GM23248 (cell line): ENCODE results near the gene ACSS1. TPM values are rescaled to one million over a fixed set of nuclear protein-coding genes. Genes with fewer than 3 reads are reported as not detected.

ENCODE experiments used
- DNase-seq: peaks from one replicate; pipeline ENCODE4 v3.0.0-alpha.2; 2015
- H2AFZ ChIP-seq: fragments of 200-600 bp; sonication (generic); 2 replicates; pipeline ENCODE4 v1.6.1; 2016; ENCODE audit warnings: antibody characterized with exemption
- H3F3A ChIP-seq: fragments of 200-600 bp; sonication (generic); 2 replicates; pipeline ENCODE4 v1.6.1; 2016; ENCODE audit warnings: mild to moderate bottlenecking, antibody characterized with exemption, mixed run types; ENCODE audit not compliant: insufficient read depth
- H3K27ac ChIP-seq: fragments of 200-600 bp; sonication (generic); 2 replicates; pipeline ENCODE4 v1.5.1; 2016; ENCODE audit warnings: mild to moderate bottlenecking
- H3K27me3 ChIP-seq: fragments of 200-600 bp; sonication (generic); replicated peaks from 2 replicates; pipeline ENCODE4 v1.6.1; 2016; ENCODE audit warnings: mild to moderate bottlenecking; ENCODE audit not compliant: insufficient read depth
- H3K36me3 ChIP-seq: fragments of 200-600 bp; sonication (generic); 2 replicates; pipeline ENCODE4 v1.6.1; 2016; ENCODE audit warnings: low read depth, mild to moderate bottlenecking
- H3K4me1 ChIP-seq: fragments of 200-600 bp; sonication (generic); 2 replicates; pipeline ENCODE4 v1.6.1; 2016; ENCODE audit warnings: mild to moderate bottlenecking; ENCODE audit not compliant: insufficient read depth
- H3K4me2 ChIP-seq: fragments of 200-600 bp; sonication (generic); one replicate; pipeline ENCODE4 v1.6.1; 2016; ENCODE audit warnings: mild to moderate bottlenecking; ENCODE audit not compliant: unreplicated experiment
- H3K4me3 ChIP-seq: fragments of 200-600 bp; sonication (generic); 2 replicates; pipeline ENCODE4 v1.5.1; 2016; ENCODE audit warnings: mild to moderate bottlenecking
- H3K79me2 ChIP-seq: fragments of 200-600 bp; sonication (generic); 2 replicates; pipeline ENCODE4 v1.6.1; 2016; ENCODE audit warnings: mild to moderate bottlenecking; ENCODE audit not compliant: insufficient read depth
- H3K9ac ChIP-seq: fragments of 200-600 bp; sonication (generic); 2 replicates; pipeline ENCODE4 v1.6.1; 2016; ENCODE audit warnings: mild to moderate bottlenecking
- H3K9me2 ChIP-seq: fragments of 200-600 bp; sonication (generic); 2 replicates; pipeline ENCODE4 v1.6.1; 2016; ENCODE audit warnings: mixed run types, mild to moderate bottlenecking, moderate library complexity; ENCODE audit not compliant: insufficient read depth
- H3K9me3 ChIP-seq: fragments of 200-600 bp; sonication (generic); one replicate; pipeline ENCODE4 v1.6.1; 2017; ENCODE audit warnings: low read depth
- H4K20me1 ChIP-seq: fragments of 200-600 bp; sonication (generic); 2 replicates; pipeline ENCODE4 v1.6.0; 2016; ENCODE audit not compliant: insufficient read depth
- EZH2 ChIP-seq: fragments of 200-600 bp; sonication (generic); IDR thresholded peaks from 2 replicates; pipeline ENCODE4 v1.6.1; 2018; ENCODE audit warnings: antibody characterized with exemption, mild to moderate bottlenecking; ENCODE audit not compliant: insufficient read depth, poor library complexity, severe bottlenecking
- EZH2phosphoT487 ChIP-seq: fragments of 200-600 bp; sonication (generic); IDR thresholded peaks from 2 replicates; pipeline ENCODE4 v1.6.1; 2018; ENCODE audit warnings: antibody characterized with exemption, moderate library complexity, mild to moderate bottlenecking, low read depth; ENCODE audit not compliant: insufficient read depth
- WGBS, 2 experiments: methylation state at CpG; one replicate each; pipeline ENCODE4 v1.1.6; 2015 to 2017; ENCODE audit warnings: low lambda C conversion rate in 2 of 2, low coverage in 1 of 2; ENCODE audit errors: missing lambda C conversion rate in 2 of 2; 5-methylcytosine and 5-hydroxymethylcytosine counted together
- in situ Hi-C: fragments of 300-500 bp; cut with MboI; formaldehyde crosslinking; loops from 2 replicates; pipeline ENCODE4 v1.15.0; 2020
- polyA plus RNA-seq: library from polyadenylated mRNA; unstranded; fragments of >200 nt; fragmentation: Nextera tagmentation; extraction: Ambion mirVana; gene quantifications from 2 replicates; pipeline ENCODE4 v1.2.1, GENCODE V29; 2016
- total RNA-seq: library from RNA; depleted of rRNA; stranded (reverse); fragments of >200 nt; shearing (Covaris generic); gene quantifications from 2 replicates; pipeline ENCODE4 v1.2.3, GENCODE V29; 2014

Gene ACSS1
- total and polyA plus RNA-seq, 2 experiments from 2014 or later: 0.94 to 1.1 TPM

DNA sequence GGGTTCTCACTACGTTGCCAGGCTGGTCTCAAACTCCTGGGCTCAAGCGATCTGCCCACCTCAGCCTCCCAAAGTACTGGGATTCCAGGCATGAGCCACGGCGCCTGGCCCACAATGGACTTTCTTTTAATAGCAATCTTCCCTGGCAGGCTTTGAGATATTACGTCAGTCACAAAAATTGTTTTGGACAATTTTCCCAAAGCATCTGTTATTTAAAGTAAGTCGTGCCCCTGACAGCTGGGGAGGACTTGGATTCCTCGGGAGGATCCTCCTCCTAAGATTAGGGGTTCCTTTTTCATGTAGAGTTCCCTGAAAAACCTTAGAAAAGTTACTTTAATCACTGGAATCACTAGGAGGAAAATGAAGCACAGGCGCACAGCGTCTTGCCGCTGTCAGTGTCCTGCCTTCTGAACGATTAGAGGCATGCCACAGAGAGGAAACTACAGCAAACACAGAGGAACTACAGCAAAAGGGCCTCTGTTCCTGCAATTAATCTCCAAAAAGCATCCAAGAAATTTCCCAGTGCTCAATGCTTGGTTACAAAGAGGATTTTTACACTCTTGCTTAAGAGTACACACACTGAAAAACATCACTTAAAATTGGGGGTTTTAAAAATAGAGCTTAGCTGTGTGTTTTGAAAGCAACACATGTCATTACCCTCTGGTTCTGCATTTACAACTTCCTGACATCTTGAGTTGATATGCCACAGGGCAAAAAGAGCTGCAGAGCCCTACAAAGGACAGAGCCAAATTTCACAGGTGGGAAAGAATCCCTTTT lies 4.5 kb downstream of the ACSS1 start:
- Histone ChIP-seq H3K4me1 (peaks cover 28% of the 10 kb centered on the region), H3K9me2 (no peaks in the 10 kb centered on the region), H3K36me3 (no peaks in the 10 kb centered on the region), H3K9me3 (no peaks in the 10 kb centered on the region), H3K4me2 (peak overlapping the region; percentile 46), H3K9ac (no peak overlapping the region), H3K27ac (peak overlapping the region; percentile 18; the same call in 1 of the 2 replicates), H3F3A (peaks cover 15% of the 10 kb centered on the region; the same call in 1 of the 2 replicates), H3K4me3 (peak overlapping the region; percentile 18; the same call in 1 of the 2 replicates), H4K20me1 (no peaks in the 10 kb centered on the region), H3K79me2 (no peaks in the 10 kb centered on the region), H2AFZ (no peak overlapping the region), H3K27me3 (no peaks in the 10 kb centered on the region)
- 9% methylated on average over 11 of the region's 11 CpGs for WGBS, 2 experiments
- peak; percentile 64 for DNase-seq
- in situ Hi-C loops: no loop called here
- TF ChIP-seq EZH2phosphoT487 (no peak), EZH2 (no peak)

DNA sequence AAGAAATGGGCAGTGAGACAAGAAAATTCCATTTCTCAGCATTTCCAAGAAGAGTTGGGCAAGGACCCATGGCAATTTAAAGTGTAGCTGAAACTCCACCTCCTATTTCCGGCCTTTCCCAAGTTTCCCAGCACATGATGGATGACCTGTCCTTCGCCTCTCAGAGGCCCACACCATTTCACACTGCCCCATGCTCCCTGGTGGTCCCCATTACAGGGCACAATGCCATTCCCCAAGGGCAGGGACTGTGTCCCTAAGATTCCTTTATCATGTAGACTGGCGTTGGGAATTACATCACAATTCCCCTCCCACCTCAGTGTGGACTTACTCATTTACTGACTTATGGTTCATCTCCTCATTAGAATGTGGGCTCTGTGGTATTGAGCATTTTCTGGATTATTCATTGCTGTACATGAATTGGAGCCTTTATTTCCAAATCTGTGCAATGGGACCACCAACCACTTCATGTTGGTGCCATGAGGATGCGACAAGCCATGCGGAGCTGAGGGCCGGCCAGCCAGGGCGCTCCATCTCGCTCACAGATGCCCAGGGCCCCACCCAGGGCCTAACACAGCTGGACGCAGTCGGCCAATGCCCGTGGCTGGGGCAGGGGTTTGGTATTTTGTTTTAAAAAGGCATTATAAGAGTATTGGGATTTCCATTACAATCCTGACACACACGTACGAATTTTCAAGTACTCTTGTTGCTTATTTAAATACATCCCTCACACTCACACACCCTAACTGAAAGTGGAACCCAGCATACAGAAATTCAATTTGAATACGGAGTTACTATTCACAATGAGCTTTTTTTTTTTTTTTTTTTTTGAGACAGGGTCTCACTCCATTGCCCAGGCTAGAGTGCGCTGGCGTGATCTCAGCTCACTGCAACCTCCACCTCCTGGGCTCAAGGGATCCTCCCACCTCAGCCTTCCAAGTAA lies 5.4 kb downstream of the ACSS1 start:
- Histone ChIP-seq H3K4me1 (peaks cover 26% of the 10 kb centered on the region), H3K27ac (no peak overlapping the region), H3K4me2 (peak overlapping the region; percentile 46), H3K36me3 (no peaks in the 10 kb centered on the region), H3F3A (peaks cover 15% of the 10 kb centered on the region; the same call in 1 of the 2 replicates), H4K20me1 (no peaks in the 10 kb centered on the region), H3K9me3 (no peaks in the 10 kb centered on the region), H3K9me2 (no peaks in the 10 kb centered on the region), H3K79me2 (no peaks in the 10 kb centered on the region), H3K9ac (no peak overlapping the region), H3K4me3 (no peak overlapping the region), H2AFZ (no peak overlapping the region), H3K27me3 (no peaks in the 10 kb centered on the region)
- WGBS, 2 experiments: 54 to 60% methylated on average over 16 of the region's 16 CpGs
- no peak for TF ChIP-seq EZH2
- in situ Hi-C loops: no loop called here
- peak; percentile 59 for DNase-seq

DNA sequence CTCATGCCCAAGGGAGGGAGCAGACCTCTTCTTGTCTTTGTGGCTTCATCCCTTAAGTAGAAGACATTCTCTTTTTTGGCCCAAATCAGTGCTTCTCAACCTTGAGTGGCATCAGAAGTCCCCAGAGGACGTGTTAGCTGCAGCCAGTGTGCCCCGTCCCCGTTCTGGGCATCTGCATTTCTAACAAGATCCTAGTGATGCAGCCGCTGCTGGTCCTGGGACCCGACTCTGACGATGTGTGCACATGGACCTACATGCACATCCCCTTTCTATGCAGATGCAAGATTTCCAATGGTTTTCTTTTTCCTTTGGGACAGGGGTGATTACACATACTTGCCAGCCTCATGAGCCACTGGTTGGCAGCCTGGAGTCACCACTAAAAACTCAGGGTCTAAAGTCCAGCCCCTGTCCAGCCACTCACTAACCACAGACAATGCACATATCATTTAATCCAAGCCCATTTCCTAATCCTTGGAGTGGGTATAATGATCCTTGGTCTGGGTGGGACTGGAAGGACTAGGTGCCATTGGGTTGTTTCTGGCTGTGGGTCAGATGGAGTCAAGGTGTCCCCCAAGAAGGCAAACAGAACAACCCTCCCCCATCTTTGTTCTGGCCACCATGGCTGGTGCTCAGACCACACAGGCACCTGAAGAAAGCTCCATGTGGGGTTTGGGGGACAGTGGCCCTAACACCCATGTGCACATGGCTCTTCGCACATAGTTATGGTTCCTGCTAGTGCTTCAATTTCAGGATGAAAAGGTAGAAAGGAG lies 6.4 kb downstream of the ACSS1 start:
- no peak for TF ChIP-seq EZH2phosphoT487
- TF ChIP-seq EZH2: no peak
- Histone ChIP-seq H3K36me3 (no peaks in the 10 kb centered on the region), H3K79me2 (no peaks in the 10 kb centered on the region), H3F3A (peaks cover 15% of the 10 kb centered on the region; the same call in 1 of the 2 replicates), H3K9ac (no peak overlapping the region), H4K20me1 (no peaks in the 10 kb centered on the region), H3K4me3 (no peak overlapping the region), H2AFZ (no peak overlapping the region), H3K4me1 (peaks cover 23% of the 10 kb centered on the region), H3K9me3 (no peaks in the 10 kb centered on the region), H3K9me2 (no peaks in the 10 kb centered on the region), H3K27ac (no peak overlapping the region), H3K4me2 (peak overlapping the region; percentile 5), H3K27me3 (no peaks in the 10 kb centered on the region)
- in situ Hi-C loops: no loop called here
- DNase-seq: no peak
- WGBS, 2 experiments: 90% methylated on average over 7 of the region's 7 CpGs
